IPS-20b (cell line): ENCODE results near the gene TBC1D20.
"Not testable (repeated sequence)": the region's sequence is repeated elsewhere in the genome, so short reads cannot be mapped to it uniquely, and the experiment has no call there.

ENCODE experiments used
- H3K27ac ChIP-seq: one replicate; pipeline ENCODE4 v1.5.1; 2013; ENCODE audit warnings: low read length
- H3K27me3 ChIP-seq: 2 replicates; pipeline ENCODE4 v1.6.1; 2013; ENCODE audit warnings: mild to moderate bottlenecking, low read length, inconsistent platforms; ENCODE audit not compliant: insufficient read depth
- H3K36me3 ChIP-seq: 2 replicates; pipeline ENCODE4 v1.6.1; 2013; ENCODE audit warnings: low read depth, mild to moderate bottlenecking, inconsistent platforms, low read length, moderate library complexity; ENCODE audit not compliant: insufficient read depth
- H3K4me1 ChIP-seq: 2 replicates; pipeline ENCODE4 v1.6.1; 2013; ENCODE audit warnings: mild to moderate bottlenecking, control low read depth, inconsistent platforms, low read length, moderate library complexity; ENCODE audit not compliant: insufficient read depth
- H3K4me3 ChIP-seq: 2 replicates; pipeline ENCODE4 v1.5.1; 2013; ENCODE audit warnings: mild to moderate bottlenecking, low read length, inconsistent platforms
- H3K9ac ChIP-seq: 2 replicates; pipeline ENCODE4 v1.6.1; 2013; ENCODE audit warnings: low read depth, mild to moderate bottlenecking, inconsistent platforms, low read length, moderate library complexity
- H3K9me3 ChIP-seq: 2 replicates; pipeline ENCODE4 v1.6.1; 2013; ENCODE audit warnings: mild to moderate bottlenecking, low read depth, low read length, inconsistent platforms; ENCODE audit not compliant: insufficient read depth

TBC1D20 gene

GRCh38 chr20:487655-488054 lies 25.3 kb upstream of the TBC1D20 start:
- no peaks in the 10 kb centered on the region for H3K27me3 ChIP-seq
- H3K9me3 ChIP-seq, result no peaks in the 10 kb centered on the region
- H3K4me3 ChIP-seq, result no peak overlapping the region
- no peak overlapping the region for H3K27ac ChIP-seq
- H3K36me3 ChIP-seq, result peaks cover 98% of the 10 kb centered on the region
- H3K9ac ChIP-seq, result no peak overlapping the region
- H3K4me1 ChIP-seq, result no peaks in the 10 kb centered on the region

GRCh38 chr20:483815-484644 lies 21.7 kb upstream of the TBC1D20 start:
- Histone ChIP-seq H3K27me3 (no peaks in the 10 kb centered on the region), H3K9me3 (no peaks in the 10 kb centered on the region), H3K9ac (no peak overlapping the region), H3K27ac (no peak overlapping the region), H3K4me1 (no peaks in the 10 kb centered on the region), H3K36me3 (peaks cover 99% of the 10 kb centered on the region), H3K4me3 (no peak overlapping the region)

- no peak overlapping the region for H3K27ac ChIP-seq
- no peak overlapping the region for H3K9ac ChIP-seq
- H3K36me3 ChIP-seq, result peaks cover 90% of the 10 kb centered on the region
- H3K27me3 ChIP-seq, result no peaks in the 10 kb centered on the region
- H3K4me3 ChIP-seq, result no peak overlapping the region
- no peaks in the 10 kb centered on the region for H3K4me1 ChIP-seq
- no peaks in the 10 kb centered on the region for H3K9me3 ChIP-seq
Measured at GRCh38 chr20:481167-481566, 18.8 kb upstream of the TBC1D20 start.

- H3K4me3 ChIP-seq, result no peak overlapping the region
- H3K36me3 ChIP-seq, result peaks cover 85% of the 10 kb centered on the region
- no peaks in the 10 kb centered on the region for H3K9me3 ChIP-seq
- no peaks in the 10 kb centered on the region for H3K4me1 ChIP-seq
- H3K9ac ChIP-seq, result no peak overlapping the region
- H3K27me3 ChIP-seq, result no peaks in the 10 kb centered on the region
- H3K27ac ChIP-seq, result no peak overlapping the region
Measured at GRCh38 chr20:480044-480443, 17.7 kb upstream of the TBC1D20 start.

- H3K4me1 ChIP-seq, result no peaks in the 10 kb centered on the region
- peaks cover 80% of the 10 kb centered on the region for H3K36me3 ChIP-seq
- no peaks in the 10 kb centered on the region for H3K9me3 ChIP-seq
- no peak overlapping the region for H3K4me3 ChIP-seq
- no peak overlapping the region for H3K9ac ChIP-seq
- H3K27me3 ChIP-seq, result no peaks in the 10 kb centered on the region
- no peak overlapping the region for H3K27ac ChIP-seq
Measured at GRCh38 chr20:479487-479886, 17.2 kb upstream of the TBC1D20 start.

GRCh38 chr20:478949-479429 lies 16.7 kb upstream of the TBC1D20 start:
- Histone ChIP-seq H3K36me3 (peaks cover 75% of the 10 kb centered on the region), H3K27me3 (no peaks in the 10 kb centered on the region), H3K4me1 (no peaks in the 10 kb centered on the region), H3K9ac (no peak overlapping the region), H3K4me3 (no peak overlapping the region), H3K9me3 (no peaks in the 10 kb centered on the region), H3K27ac (no peak overlapping the region)

- Histone ChIP-seq H3K9ac (no peak overlapping the region), H3K36me3 (peaks cover 74% of the 10 kb centered on the region), H3K4me3 (no peak overlapping the region), H3K27me3 (no peaks in the 10 kb centered on the region), H3K9me3 (0 out of 2 replicates have a peak, but pooled peaks cover 1% of the 10 kb centered on the region), H3K4me1 (no peaks in the 10 kb centered on the region), H3K27ac (no peak overlapping the region)
Measured at GRCh38 chr20:478010-478948, 15.9 kb upstream of the TBC1D20 start.

- H3K9ac ChIP-seq, H3K27ac ChIP-seq, H3K4me1 ChIP-seq, H3K4me3 ChIP-seq, H3K27me3 ChIP-seq: not testable (repeated sequence)
- peaks cover 60% of the 10 kb centered on the region for H3K36me3 ChIP-seq
- H3K9me3 ChIP-seq, result peaks cover 15% of the 10 kb centered on the region; the same call in 1 of the 2 replicates
Measured at GRCh38 chr20:476561-477249, 14.4 kb upstream of the TBC1D20 start.

GRCh38 chr20:475463-476357 lies 13.4 kb upstream of the TBC1D20 start:
- Histone ChIP-seq H3K36me3 (peaks cover 50% of the 10 kb centered on the region), H3K4me3 (no peak overlapping the region), H3K4me1 (no peaks in the 10 kb centered on the region), H3K9me3 (peaks cover 15% of the 10 kb centered on the region; the same call in 1 of the 2 replicates), H3K9ac (no peak overlapping the region), H3K27ac (no peak overlapping the region), H3K27me3 (no peaks in the 10 kb centered on the region)

GRCh38 chr20:474581-474980 lies 12.2 kb upstream of the TBC1D20 start:
- H3K9ac ChIP-seq, result no peak overlapping the region

More at GRCh38 chr20:474581-474980, 12.2 kb upstream of the TBC1D20 start:
- Histone ChIP-seq H3K4me1 (no peaks in the 10 kb centered on the region), H3K4me3 (no peak overlapping the region), H3K36me3 (peaks cover 39% of the 10 kb centered on the region), H3K27ac (no peak overlapping the region), H3K9me3 (peaks cover 24% of the 10 kb centered on the region), H3K27me3 (no peaks in the 10 kb centered on the region)
